HG02840 (cell line): ENCODE results near the gene IL1RAPL1.

Experiments used
- ATAC-seq: cut with Tn5 transposase; IDR thresholded peaks from one replicate; pipeline ENCODE4 v1.9.1; 2021; ENCODE audit warnings: mild to moderate bottlenecking, moderate library complexity, moderate number of reproducible peaks; ENCODE audit not compliant: unreplicated experiment, low FRiP score

Gene IL1RAPL1

GRCh38 chrX:28586981-28587551 lies at the start of gene IL1RAPL1:
Gene IL1RAPL1 (plus strand): TSS chrX:28587446.
- ATAC-seq: no peak

DNA sequence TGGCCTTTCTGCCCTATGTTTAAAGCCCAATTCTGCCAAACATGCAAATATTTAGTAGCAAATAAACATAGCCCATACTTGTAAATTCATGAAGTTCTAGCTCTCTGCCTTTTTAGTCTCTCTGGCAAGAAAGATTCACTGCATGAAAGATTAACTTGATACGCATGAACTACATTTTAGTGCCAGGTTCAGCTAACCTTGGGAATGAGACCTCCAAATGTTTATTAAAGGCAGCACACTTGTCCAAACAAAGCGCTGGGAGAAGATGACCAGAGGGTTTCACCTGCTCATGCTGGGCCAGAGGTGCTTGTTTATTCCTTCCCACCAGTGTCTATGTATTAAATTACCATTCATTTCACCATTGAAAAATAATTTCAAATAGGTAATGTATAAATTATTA lies 44.5 kb upstream of the IL1RAPL1 start:
- no peak for ATAC-seq

- no peak for ATAC-seq
Measured at GRCh38 chrX:28549838-28550237, 37.4 kb upstream of the IL1RAPL1 start.

DNA sequence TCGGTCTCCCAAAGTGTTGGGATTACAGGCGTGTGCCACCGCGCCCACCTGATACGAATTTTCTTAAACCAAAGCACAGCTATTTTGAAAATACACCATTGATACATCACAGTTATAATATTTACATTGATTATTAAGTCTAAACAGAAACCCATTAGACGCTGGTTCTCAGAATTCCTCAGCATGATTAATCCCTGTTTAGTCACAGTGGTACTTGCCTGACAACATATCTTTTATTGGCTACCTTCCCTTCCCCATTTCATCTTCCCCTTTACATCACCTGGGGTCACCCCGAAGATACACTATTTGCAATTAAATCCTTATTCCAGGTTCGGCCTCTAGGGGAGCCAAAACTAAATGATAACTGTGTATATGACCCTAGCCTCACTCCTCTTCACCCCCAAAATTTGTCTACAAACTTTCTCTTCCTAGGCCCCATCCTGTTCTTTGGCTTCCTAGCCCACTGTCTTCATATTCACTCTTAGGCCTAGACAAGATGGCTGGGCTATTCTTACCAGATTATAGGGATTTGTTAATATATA lies 36.8 kb upstream of the IL1RAPL1 start:
- no peak for ATAC-seq

- no peak for ATAC-seq
Measured at GRCh38 chrX:28552322-28552721, 34.9 kb upstream of the IL1RAPL1 start.

GRCh38 chrX:28552882-28553829 lies 34.1 kb upstream of the IL1RAPL1 start:
- ATAC-seq: no peak

- no peak for ATAC-seq
Measured at GRCh38 chrX:28576117-28576516, 11.1 kb upstream of the IL1RAPL1 start.

DNA sequence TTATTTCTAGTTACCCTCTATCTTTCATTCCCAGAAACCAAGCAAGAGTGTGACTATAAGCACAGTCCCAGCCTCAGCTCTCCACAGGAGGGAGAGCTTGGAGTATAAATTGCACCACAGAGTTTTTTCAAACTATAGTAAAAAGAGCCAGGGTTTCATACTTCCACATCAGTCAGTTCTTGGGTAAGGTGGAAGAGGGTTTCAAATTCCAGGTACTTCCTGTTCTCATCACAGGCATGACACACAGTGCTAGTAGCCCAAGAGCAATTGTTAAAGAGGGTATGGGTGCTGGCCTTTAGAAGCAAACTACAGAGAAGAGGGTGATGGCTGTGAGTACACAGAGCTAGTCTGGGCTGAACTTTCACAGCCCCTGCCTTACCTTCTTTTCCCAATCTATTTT lies 5.7 kb upstream of the IL1RAPL1 start:
- no peak for ATAC-seq

DNA sequence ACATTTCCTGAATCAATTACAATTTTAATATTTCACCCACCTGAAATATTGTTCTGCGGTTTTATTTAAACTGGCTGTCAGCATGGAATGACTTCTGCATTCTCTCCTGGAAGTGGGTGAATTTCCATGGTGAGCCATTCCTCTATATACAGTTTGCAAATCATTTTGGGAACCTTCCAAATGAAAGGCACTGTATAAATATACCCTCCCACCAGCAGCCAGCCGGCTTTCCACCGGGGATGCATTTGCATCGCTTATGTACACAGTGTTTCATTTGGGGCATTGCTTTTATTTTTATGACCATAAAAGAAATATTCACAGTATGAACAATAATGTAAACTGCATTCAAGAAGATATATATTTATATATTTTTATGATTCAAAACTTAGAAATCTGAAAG lies 4.7 kb upstream of the IL1RAPL1 start:
- ATAC-seq: no peak

GRCh38 chrX:28584025-28584424 lies 3.2 kb upstream of the IL1RAPL1 start:
- ATAC-seq: no peak

DNA sequence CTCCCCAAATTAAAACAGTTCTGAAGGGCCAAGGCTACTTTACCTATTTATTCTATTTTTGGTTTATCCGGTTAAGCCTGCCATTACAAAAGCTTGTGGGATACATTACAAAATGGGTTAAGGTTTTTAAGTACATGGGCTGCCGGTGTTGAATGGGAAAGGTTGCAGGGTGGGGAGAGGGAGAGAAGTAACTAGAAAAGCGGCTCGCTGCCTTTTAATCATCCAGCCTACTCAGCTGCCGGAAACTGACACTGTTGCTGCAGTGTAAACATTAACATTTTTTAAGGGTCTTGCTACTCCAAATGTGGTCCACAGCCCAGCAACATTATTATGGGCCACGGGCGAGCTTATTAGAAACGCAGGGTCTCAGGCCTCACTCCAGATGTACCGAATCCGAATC lies 1.5 kb upstream of the IL1RAPL1 start:
- no peak for ATAC-seq

- no peak for ATAC-seq
Measured at GRCh38 chrX:28586286-28586685, 960 bp upstream of the IL1RAPL1 start.

DNA sequence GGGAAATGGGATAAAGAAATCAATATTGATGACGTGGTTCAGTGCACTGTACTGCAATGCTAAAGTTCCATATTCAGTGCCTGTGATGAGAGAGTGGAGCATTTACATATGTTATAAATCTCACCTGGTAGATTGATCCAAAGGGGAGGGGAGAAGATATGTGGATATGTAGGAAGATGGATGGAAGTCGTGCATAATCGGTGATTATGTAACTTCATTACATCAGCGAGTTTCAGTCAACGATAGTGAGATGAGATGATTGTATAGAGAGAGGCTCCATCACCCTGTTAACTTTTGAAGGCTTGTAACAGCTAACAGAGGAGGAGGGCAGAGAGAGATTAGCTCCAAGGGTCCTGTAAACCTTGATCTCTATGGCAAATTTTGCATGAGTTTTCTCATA lies 1.8 kb downstream of the IL1RAPL1 start:
- no peak for ATAC-seq

DNA sequence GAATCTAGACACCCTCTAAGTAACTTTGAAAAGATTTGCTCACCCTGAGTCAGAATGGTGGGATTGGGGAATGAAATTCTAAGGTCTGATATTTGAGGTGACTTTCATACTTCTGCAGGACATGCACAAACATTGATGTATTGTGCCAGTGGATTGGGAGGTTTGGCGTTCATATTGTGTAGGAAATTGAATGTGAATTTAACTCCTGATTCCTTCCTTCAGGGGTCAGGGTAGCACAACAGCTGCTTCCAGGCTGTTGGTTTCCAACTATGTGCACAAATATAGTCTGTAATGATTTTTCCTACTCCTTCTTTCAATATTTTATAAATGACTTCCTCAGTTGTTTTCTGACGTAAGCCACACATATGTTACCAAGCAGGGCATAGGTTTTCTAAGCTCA lies 3.1 kb downstream of the IL1RAPL1 start:
- ATAC-seq: no peak

GRCh38 chrX:28591542-28591941 lies 4.3 kb downstream of the IL1RAPL1 start:
- no peak for ATAC-seq

GRCh38 chrX:28595346-28595745 lies 8.1 kb downstream of the IL1RAPL1 start:
- no peak for ATAC-seq

DNA sequence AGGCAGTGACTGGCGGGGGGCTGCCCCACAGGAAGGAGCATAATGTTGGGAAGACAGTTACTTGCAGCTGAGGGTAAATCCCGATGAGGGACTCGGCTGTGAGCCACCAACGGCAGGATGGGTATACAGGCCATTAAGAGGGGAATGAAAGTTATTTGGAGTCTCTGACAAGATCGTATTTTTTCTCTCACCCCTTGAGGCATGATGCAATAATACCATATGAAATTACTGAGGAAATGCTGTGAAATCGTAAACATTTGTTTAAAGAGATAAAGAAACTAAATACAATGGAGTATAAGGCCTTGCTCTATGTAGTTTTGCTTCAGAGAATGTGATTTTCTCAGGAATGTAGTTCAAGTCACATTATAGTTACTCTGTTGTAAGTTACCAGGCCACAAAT lies 12.7 kb downstream of the IL1RAPL1 start:
- no peak for ATAC-seq

DNA sequence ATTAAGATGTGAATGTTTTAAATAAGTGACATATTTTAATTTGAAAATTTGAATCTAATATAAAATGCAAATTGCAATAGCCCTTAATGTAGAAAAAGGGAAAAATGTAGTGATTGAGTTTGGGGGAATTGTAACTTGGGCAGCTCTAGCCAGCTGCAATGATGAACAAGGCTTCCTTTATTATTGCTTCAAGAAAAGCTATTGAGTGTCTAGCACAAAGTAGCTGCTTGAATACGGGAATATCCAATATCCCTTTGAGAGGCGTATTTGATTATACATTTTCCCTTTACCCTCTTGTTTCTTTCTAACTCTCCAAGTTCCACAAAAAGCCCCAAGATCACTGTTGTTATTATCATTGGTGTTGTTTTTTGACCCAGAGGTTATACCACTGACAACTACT lies 21.8 kb downstream of the IL1RAPL1 start:
- no peak for ATAC-seq

DNA sequence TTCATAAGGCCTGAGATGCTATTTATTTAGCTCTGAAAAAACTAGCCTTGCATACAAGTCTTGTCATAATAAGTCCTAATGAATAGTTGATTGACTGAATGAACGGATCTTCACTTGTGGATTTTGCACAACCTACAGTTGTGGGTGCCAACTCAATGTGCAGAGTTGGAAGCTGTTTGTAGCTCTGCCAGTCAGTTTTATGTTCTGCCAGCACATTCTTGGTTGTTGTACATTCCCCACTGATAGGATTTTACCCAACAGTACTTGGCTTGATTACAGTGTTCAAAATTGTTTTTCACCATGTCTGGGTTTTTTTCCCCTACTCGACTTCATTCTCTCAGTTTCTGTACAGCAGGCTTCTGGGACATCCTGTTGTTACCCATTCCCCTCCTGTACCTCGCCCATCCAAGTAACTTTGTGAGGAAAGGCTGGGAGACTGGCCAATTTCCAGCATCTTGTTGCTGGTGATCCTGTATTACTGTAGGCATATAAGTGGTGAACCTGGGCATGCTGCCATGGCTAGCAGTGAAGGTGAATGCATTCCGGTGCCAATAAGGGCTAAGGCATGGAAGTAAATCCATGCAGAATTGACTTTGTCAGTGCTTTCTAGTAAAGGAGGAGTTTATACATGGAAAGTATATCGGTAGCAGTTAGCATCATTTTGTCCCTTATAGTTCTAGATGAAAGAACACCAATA lies 22.8 kb downstream of the IL1RAPL1 start:
- ATAC-seq: no peak

GRCh38 chrX:28610746-28611145 lies 23.5 kb downstream of the IL1RAPL1 start:
- no peak for ATAC-seq

- no peak for ATAC-seq
Measured at GRCh38 chrX:28613558-28613957, 26.3 kb downstream of the IL1RAPL1 start.
